Activated T-cell treated with anti-CD3 and anti-CD28 coated beads, Interleukin-2, amount 50 U/mL, for 48 hours (primary cell): Measurements from ENCODE around the gene SURF1.
"Not testable (repeated sequence)": the region's sequence is repeated elsewhere in the genome, so short reads cannot be mapped to it uniquely, and the experiment has no call there.

Source experiments
- DNase-seq, 2 experiments: peaks; one replicate each; pipeline ENCODE4 v3.0.0-alpha.2; 2020

SURF1 gene

GRCh38 chr9:133341369-133342068 lies 14.8 kb downstream of the SURF1 start:
- DNase-seq = no peak

GRCh38 chr9:133340916-133341315 lies 15.4 kb downstream of the SURF1 start:
- no peak for DNase-seq

GRCh38 chr9:133340256-133340655 lies 16.0 kb downstream of the SURF1 start:
- DNase-seq = no peak

- DNase-seq = no peak
These were observed 16.6 kb downstream of the SURF1 start for GRCh38 chr9:133339641-133340040.

- DNase-seq = peak; percentile 95 to 97
These were observed 20.1 kb downstream of the SURF1 start, which contains the start of gene SURF6 for GRCh38 chr9:133335924-133336811. Gene SURF6 (minus strand): TSS chr9:133336188. CDS start chr9:133336132, 56 bp downstream.

GRCh38 chr9:133334888-133335287 lies 21.4 kb downstream of the SURF1 start:
- not testable (repeated sequence) for DNase-seq

- no peak for DNase-seq
These were observed 22.1 kb downstream of the SURF1 start for GRCh38 chr9:133334161-133334560.

GRCh38 chr9:133333566-133333965 lies 22.7 kb downstream of the SURF1 start:
- no peak for DNase-seq

- no peak for DNase-seq
These were observed 23.3 kb downstream of the SURF1 start for GRCh38 chr9:133333011-133333410.

GRCh38 chr9:133332381-133332730 lies 23.9 kb downstream of the SURF1 start:
- peak in 1 of 2 experiments; percentile 9 for DNase-seq

GRCh38 chr9:133331641-133332380 lies 24.5 kb downstream of the SURF1 start:
- DNase-seq = no peak

GRCh38 chr9:133331221-133331620 lies 25.1 kb downstream of the SURF1 start:
- no peak for DNase-seq

GRCh38 chr9:133329306-133330156 lies 26.8 kb downstream of the SURF1 start:
- not testable (repeated sequence) for DNase-seq

- no peak for DNase-seq
These were observed 28.3 kb downstream of the SURF1 start for GRCh38 chr9:133327834-133328484.

- DNase-seq = not testable (repeated sequence)
These were observed 29.3 kb downstream of the SURF1 start for GRCh38 chr9:133327021-133327420.

- no peak for DNase-seq
These were observed 32.1 kb downstream of the SURF1 start for GRCh38 chr9:133323991-133324703.

GRCh38 chr9:133323211-133323610 lies 33.1 kb downstream of the SURF1 start:
- no peak for DNase-seq

GRCh38 chr9:133322701-133323100 lies 33.6 kb downstream of the SURF1 start:
- DNase-seq = no peak

GRCh38 chr9:133321411-133321935 lies 34.8 kb downstream of the SURF1 start:
- no peak for DNase-seq

GRCh38 chr9:133320421-133320881 lies 35.8 kb downstream of the SURF1 start:
- no peak for DNase-seq

- not testable (repeated sequence) for DNase-seq
These were observed 38.7 kb downstream of the SURF1 start for GRCh38 chr9:133317551-133317950.
